ENCODE data around the gene ATXN10.

DNA sequence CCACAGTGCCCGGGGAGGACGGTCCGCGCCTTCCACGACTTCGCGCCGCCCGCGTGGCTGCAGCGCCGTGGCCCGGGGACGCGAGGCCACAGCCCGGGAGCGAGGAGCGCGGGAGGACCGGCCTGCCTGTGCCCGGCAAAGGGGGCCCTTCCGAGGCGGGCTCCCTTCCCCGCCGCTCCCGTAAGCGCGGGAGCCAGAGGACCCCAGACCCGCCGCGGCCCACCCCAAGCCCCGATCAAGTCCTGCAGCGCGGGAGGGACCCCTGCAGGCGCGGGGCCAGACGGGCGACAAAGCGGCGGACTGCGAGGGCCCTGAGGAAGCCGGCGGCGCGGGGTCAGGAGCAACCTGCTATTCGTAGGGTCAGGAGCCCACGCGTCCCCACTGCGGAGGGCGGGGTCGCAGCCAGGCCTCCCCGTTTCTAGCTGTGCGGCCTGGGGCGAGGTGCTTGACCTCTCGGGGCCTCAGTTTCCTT, 195.0 kb downstream of the ATXN10 start:
- TF ChIP-seq SIN3A (IDR thresholded peaks at IDR 0.05; ENCODE audit: borderline replicate concordance, insufficient read depth, low read length) (no peak), TAF1 (IDR thresholded peaks at IDR 0.05; ENCODE audit: borderline replicate concordance, insufficient read depth, low read length) (no peak), POLR2AphosphoS5 (IDR thresholded peaks at IDR 0.05; ENCODE audit: low read depth, low read length) (no peak)

All from PFSK-1 (cell line).